Stimulated activated CD8-positive, alpha-beta memory T cell treated with anti-CD3 and anti-CD28 coated beads, Interleukin-12 subunit alpha, Interleukin-12 subunit beta, amount 100 ng/mL, for 4 hours (primary cell): ENCODE measurements around the gene CARMIL1.

Experiments
- DNase-seq: peaks from one replicate; pipeline ENCODE4 v3.0.0-alpha.2; 2020; ENCODE audit warnings: low read depth

CARMIL1 gene

GRCh38 chr6:25620391-25620790 lies 341.2 kb downstream of the CARMIL1 start:
- no peak for DNase-seq

DNA sequence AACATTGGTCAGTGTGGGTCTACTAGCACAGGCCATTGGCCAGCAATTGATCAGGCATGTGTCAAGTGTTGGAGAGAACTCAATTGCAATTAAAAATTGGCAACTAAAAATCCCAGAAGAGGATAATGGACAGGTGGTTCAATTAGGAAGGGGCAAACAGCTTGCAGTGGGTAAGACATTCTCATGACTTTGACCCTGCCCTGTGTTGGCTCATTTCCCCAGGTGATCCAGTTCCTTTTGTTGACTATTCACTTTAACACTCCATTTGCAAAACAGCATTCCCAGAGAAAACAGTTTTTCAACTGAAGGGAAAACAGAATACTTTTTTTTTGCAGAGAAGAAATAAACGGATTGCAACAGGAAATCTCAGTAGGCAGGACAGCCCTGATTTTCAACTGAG lies 343.9 kb downstream of the CARMIL1 start:
- DNase-seq = no peak

DNA sequence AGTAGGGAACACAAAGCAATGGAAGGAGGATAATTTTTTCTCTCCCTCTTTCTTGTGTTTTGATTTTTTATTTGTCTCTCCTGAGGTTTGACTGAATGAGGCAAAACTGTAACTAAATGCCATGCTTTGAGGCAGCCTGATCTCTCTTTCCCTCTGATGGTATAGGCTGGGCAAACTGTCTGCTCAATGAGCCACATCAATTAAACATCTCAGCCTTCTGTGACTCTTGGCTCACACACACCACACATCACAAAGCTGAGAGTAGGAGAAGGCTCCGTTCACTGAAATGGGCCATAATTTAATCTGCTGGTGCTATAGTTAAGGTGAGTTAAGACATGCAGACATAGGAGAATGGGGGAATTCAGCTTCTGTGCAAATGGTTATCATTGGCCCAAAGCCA lies 344.7 kb downstream of the CARMIL1 start:
- no peak for DNase-seq

GRCh38 chr6:25627001-25627400 lies 347.8 kb downstream of the CARMIL1 start:
- no peak for DNase-seq

DNA sequence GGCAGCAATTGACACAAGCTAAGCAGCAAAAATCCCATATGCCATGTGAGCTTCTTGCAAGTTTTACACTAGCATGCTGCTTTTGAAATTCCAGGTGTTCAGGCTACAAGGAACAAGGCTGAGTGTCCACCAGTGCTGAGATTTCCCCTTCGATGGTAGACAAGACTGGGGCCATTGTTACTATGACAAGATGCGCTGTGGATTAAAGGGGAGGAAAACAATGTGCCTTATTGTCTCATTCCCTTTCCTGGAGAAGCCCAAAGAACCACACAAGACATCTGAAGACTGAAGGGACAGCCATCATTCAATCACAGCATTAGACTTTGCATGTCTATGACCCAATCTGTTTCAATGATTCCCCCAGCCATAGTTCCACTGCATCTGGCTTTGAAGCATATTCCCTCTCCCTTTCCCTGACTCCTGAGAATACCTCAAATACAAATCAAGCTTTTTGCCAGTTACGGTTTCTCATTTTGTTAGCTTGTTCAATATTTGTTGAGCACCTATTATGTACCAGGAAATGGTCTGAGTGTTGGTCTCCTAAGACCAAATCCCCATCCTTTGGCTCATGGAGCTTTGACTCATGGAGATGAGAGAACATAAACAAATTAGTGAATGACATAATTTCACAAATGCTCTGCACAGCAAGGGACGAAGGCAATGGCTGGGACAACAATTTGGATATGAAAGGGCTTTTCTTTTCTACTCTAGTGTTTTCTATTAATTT lies 349.5 kb downstream of the CARMIL1 start:
- no peak for DNase-seq

DNA sequence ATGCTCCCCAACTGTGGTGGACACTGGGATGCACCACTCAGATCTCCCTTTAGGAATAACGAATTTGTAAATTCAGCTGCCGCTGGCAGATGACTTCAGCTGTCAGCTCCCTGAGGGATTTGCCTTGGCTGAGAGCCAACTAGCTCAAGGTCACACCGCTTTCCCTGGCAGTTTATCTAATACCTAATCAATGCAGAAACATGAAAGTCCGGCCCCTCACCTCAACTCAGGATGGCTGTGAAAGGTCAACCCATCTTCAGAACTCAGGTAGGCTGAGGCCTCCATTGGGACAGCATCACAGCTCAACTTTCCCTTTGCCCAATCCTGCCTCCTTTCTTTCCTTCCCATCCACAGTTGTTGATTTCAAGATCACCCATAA lies 350.0 kb downstream of the CARMIL1 start:
- DNase-seq = no peak

DNA sequence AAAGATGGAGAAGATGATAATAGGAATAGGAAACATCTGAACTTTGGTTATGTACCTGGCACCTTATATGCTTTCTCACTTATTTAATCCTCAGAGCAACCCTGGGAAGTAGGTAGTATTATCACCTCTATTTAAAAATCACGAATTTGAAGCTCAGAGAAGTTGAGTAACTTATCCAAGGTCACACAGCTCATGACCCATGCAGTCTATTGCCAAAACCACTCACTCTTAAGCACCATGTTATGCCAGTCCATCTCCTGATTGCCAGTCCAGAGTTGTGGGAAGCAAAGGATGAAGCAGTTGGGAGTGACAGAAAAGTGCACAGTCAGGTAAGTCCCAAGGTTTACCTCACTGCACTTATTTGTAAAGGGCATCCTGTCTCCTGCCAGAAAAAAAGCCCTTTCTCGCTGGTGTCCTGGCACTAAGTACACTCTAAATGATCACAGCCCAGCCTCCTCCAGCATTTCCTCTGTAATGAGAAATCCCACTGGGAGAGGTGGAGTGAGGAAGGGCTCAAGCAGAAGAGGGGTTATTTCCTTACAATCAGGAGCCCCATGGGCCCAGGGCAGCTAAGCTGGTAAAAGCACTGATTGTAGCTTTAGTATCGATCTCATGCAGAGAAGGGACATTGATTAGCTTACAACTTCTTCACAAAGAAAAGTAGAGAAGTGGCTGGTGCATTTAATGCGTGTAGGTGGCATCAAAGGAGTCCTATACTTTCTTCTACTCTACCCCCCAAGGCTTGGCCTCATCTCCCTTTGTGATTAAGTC lies 351.5 kb downstream of the CARMIL1 start:
- no peak for DNase-seq

DNA sequence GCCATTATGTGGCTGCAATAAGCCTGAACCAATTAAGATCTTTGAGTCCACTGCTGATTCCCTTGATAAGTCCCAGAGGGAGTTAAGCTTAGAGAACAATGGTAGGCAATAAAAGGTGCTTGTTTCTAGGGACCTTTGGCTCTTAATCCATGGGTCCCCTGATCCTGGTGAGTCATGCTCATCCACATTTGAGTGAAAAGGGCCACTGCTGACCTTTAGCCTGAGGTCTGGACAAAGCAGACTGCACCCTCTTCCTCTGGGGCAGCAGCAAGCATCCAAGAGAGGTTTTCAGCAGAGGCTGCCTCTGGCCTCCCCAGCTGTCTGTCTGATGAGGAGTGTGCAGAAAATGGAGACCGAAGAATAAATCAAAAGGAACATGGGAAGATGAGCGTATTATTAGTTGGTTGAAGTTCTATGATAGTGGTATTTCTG lies 356.7 kb downstream of the CARMIL1 start:
- DNase-seq = no peak

GRCh38 chr6:25637211-25637610 lies 358.0 kb downstream of the CARMIL1 start:
- no peak for DNase-seq

DNA sequence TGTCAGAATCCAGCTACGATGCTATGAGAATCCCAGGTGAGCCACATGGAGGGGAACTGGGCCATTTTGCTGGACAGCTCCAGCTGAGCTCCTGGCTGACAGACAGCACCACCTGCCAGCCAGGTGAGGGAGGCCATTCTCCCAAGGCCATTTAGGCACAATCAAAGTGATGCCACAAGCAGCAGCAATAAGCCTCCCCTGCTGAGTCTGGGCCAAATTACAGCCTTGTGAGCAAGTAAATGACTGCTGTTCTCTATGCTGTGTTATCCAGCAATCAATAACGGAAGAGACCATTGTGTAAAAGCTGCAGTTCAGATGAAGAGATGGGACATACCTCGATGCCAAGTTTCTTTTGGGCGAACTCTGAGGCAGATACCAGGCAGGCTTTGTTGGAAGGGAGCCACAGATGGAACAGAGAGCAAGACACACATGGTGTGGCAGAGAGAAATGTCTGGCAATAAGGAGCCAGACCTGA lies 358.8 kb downstream of the CARMIL1 start:
- DNase-seq = no peak

DNA sequence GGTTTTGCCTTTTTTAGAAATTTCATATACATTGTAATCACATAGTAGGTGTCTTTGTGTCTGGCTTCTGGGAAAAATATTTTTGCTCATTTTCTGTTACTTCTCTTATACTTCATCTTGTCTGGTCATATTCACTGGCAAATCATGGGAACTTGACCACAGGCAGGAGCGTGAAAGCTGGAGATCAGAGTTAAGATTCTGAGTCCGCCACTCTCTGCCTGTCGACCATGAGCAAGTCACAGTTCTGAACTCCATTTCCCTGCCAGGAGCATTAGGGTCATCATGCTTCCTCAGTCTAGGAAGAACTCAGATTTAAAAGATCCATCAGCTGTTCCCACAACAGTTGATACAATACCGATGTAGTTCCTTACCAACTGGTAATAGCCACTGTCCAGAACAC lies 360.5 kb downstream of the CARMIL1 start:
- no peak for DNase-seq

DNA sequence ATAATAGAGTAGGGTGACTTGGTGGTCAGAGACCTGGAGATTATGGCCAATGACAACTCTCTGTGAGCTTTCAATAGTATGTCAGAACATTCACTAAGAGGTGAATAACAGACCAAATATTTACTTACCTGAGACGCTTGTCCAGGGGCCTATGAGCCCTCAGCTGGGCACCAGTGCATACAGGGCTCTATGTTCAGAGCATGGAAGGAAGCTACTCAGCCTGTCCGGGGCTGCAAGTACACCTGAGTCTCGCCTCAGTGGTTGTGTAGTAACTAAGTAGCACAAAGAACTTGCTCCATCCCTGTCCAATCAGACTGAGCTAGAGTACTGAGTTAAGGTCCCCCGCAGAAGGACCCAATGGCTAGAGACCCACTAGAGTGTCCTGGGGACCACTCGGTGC lies 361.3 kb downstream of the CARMIL1 start:
- no peak for DNase-seq

DNA sequence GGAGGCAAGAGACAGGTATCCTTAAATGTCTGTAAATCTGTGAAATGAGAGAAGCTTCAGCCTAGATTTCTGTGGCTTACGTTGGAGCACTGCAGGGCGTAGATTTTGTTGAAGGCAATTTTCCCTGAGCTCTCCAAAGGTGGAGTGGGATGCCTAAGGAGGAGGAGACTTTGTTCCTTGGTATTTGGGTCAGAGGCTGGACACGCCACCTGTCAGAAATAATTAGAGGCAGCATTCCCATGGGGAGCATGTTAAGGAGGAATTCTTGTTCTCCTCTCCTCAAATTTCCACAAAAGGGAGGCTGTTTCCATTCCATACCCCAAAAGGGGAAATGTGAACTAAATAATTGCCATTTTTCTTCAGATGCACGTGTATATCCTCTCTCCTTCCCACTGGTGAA lies 361.7 kb downstream of the CARMIL1 start:
- no peak for DNase-seq

GRCh38 chr6:25641377-25641776 lies 362.2 kb downstream of the CARMIL1 start:
- no peak for DNase-seq

DNA sequence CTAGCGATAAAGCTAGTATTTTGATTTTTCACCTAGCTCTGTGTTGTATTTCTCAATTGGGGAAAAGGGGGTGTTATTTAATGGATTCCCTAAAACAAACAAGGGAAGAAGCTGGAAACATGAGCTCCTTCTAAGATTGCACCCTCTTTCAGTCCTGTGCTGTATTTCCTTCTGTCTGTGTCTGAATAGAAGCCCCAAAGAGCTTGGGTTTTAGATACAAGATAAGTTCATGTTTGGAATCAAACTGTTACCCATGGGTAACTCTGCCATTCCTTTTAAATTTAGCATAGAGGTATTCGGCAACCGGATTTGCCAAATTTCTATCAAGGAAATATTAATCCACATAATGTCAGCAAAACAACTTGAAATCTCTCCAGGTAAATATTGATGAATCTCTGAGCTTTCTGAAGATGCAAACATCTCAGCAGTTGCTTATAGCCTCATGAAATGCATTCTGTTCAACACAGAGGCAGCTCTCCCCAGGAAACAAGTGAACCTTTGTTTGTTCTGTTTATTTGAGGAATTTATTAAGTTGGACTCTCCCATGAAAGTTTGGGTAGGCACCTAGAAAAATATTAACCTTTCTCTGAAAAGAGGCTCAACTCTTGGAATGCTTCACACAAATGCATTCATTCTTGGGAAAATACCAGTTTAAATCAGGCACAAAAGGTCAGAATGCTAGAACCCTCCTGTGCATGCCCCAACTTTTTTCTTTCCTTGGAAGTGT lies 362.9 kb downstream of the CARMIL1 start:
- DNase-seq = no peak

- no peak for DNase-seq
Measured at GRCh38 chr6:25642667-25643328, 363.6 kb downstream of the CARMIL1 start.

DNA sequence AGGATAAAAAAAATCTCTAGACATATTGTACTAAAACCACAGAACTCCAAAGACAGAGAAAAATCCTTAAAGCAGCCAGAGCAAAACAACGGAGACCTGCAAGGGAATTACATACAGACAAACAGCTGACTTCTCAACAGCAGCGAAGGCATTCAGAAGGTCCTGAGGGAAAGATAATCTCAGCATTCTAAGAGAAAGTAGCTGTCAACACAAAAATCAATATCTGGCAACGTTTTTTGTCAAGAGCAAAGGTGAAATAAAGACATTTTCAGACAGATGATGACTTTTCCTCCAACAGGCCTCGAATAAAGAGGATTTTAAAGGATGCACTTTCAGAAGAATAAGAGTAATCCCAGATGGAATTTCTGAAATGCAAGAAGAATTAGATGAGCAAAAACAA lies 366.7 kb downstream of the CARMIL1 start:
- no peak for DNase-seq

GRCh38 chr6:25649611-25650010 lies 370.4 kb downstream of the CARMIL1 start:
- DNase-seq = no peak

DNA sequence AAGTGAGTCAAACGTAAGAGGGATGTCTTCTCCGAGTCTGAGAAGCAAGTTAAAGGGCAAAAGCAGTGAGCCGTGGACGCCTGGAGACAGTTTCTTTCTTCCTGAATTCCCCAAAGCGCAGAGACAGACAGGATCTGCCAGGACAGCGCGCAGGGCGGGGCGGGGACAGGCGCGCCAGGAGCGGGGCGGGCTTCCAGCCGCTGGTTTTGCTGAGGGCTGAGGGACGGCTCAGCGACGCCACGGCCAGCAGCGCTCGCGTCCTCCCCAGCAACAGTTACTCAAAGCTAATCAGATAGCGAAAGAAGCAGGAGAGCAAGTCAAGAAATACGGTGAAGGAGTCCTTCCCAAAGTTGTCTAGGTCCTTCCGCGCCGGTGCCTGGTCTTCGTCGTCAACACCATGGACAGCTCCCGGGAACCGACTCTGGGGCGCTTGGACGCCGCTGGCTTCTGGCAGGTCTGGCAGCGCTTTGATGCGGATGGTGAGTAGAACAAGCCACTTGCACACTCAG lies 372.9 kb downstream of the CARMIL1 start, which contains the start of gene SCGN:
Gene SCGN (plus strand): TSS at position 209 of the 509 bp plus-strand sequence. CDS start 189 bp downstream, at position 398.
- DNase-seq = no peak

GRCh38 chr6:25655723-25656122 lies 376.5 kb downstream of the CARMIL1 start:
- no peak for DNase-seq

- DNase-seq = no peak
Measured at GRCh38 chr6:25659633-25660368, 380.6 kb downstream of the CARMIL1 start.
